Panc1 (cell line): ENCODE measurements around the gene METTL2B.
"Not testable (repeated sequence)": the region's sequence is repeated elsewhere in the genome, so short reads cannot be mapped to it uniquely, and the experiment has no call there.

ENCODE experiments used
- POLR2AphosphoS5 ChIP-seq: IDR thresholded peaks from 2 replicates; pipeline ENCODE4 v1.6.1; 2012; ENCODE audit warnings: mild to moderate bottlenecking, low read depth, low read length, moderate library complexity
- SIN3A ChIP-seq: IDR thresholded peaks from 2 replicates; pipeline ENCODE4 v1.6.1; 2012; ENCODE audit warnings: low read depth, mild to moderate bottlenecking, low read length, moderate library complexity, borderline replicate concordance; ENCODE audit not compliant: insufficient read depth
- TF ChIP-seq, protein P1 (sequence below): fragments of 450-650 bp; IDR thresholded peaks from 2 replicates; pipeline ENCODE4 v1.5.1; 2017; ENCODE audit warnings: mild to moderate bottlenecking
- TF ChIP-seq, protein P2 (sequence below), 2 experiments: IDR thresholded peaks; 2 replicates each; pipeline ENCODE4 v1.6.1; 2011 to 2012; ENCODE audit warnings: low read depth in 2 of 2, control low read depth in 1 of 2, low read length in 1 of 2, mild to moderate bottlenecking in 1 of 2, moderate library complexity in 1 of 2; ENCODE audit not compliant: insufficient read depth in 1 of 2

DNA sequence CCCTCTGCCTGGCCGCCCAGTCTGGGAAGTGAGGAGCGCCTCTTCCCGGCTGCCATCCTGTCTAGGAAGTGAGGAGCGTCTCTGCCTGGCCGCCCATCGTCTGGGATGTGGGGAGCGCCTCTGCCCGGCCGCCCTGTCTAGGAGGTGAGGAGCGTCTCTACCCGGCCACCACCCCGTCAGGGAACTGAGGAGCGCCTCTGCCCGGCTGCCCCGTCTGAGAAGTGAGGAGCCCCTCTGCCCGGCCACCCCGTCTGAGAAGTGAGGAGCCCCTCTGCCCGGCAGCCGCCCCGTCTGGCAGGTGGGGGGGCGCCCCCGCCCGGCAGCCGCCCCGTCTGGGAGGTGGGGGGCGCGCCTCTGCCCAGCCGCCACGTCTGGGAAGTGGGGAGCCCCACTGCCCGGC, 13.2 kb upstream of the METTL2B start:
- TF ChIP-seq, protein P1, sequence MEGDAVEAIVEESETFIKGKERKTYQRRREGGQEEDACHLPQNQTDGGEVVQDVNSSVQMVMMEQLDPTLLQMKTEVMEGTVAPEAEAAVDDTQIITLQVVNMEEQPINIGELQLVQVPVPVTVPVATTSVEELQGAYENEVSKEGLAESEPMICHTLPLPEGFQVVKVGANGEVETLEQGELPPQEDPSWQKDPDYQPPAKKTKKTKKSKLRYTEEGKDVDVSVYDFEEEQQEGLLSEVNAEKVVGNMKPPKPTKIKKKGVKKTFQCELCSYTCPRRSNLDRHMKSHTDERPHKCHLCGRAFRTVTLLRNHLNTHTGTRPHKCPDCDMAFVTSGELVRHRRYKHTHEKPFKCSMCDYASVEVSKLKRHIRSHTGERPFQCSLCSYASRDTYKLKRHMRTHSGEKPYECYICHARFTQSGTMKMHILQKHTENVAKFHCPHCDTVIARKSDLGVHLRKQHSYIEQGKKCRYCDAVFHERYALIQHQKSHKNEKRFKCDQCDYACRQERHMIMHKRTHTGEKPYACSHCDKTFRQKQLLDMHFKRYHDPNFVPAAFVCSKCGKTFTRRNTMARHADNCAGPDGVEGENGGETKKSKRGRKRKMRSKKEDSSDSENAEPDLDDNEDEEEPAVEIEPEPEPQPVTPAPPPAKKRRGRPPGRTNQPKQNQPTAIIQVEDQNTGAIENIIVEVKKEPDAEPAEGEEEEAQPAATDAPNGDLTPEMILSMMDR, result not testable (repeated sequence)
- TF ChIP-seq POLR2AphosphoS5, SIN3A: not testable (repeated sequence)
- TF ChIP-seq, protein P2, sequence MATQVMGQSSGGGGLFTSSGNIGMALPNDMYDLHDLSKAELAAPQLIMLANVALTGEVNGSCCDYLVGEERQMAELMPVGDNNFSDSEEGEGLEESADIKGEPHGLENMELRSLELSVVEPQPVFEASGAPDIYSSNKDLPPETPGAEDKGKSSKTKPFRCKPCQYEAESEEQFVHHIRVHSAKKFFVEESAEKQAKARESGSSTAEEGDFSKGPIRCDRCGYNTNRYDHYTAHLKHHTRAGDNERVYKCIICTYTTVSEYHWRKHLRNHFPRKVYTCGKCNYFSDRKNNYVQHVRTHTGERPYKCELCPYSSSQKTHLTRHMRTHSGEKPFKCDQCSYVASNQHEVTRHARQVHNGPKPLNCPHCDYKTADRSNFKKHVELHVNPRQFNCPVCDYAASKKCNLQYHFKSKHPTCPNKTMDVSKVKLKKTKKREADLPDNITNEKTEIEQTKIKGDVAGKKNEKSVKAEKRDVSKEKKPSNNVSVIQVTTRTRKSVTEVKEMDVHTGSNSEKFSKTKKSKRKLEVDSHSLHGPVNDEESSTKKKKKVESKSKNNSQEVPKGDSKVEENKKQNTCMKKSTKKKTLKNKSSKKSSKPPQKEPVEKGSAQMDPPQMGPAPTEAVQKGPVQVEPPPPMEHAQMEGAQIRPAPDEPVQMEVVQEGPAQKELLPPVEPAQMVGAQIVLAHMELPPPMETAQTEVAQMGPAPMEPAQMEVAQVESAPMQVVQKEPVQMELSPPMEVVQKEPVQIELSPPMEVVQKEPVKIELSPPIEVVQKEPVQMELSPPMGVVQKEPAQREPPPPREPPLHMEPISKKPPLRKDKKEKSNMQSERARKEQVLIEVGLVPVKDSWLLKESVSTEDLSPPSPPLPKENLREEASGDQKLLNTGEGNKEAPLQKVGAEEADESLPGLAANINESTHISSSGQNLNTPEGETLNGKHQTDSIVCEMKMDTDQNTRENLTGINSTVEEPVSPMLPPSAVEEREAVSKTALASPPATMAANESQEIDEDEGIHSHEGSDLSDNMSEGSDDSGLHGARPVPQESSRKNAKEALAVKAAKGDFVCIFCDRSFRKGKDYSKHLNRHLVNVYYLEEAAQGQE (IDR thresholded peaks at IDR 0.05; ENCODE audit: insufficient read depth in 1 of 2, low read depth in 2 of 2, low read length in 1 of 2), result not testable (repeated sequence)
